Measurements from ENCODE around the gene ATP7B.

Gene ATP7B

DNA sequence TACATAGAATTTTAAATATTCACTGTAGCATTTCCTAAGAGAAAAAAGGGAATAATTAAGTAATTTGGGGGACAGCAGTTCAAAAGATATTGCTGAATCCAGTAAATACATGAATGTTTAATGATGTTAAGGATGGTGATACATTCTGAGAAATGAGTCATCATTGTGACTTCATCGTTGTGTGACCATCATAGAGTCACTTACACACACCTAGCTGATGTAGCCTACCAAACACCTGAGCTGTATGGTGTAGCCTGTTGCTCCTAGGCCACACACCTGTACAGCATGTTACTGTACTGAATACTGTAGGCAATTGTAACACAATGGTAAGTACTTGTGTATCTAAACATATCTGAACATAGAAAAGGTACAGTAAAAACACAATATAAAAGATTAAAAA is 34.8 kb downstream of the ATP7B start:
- TF ChIP-seq ZNF274 (IDR thresholded peaks at IDR 0.05; ENCODE audit: low read depth, low read length): no peak
- no peak overlapping the region for H3K4me3 ChIP-seq (ENCODE audit: low read length)

- TF ChIP-seq ZNF274 (IDR thresholded peaks at IDR 0.05; ENCODE audit: low read depth, low read length): no peak
- no peak overlapping the region for H3K4me3 ChIP-seq (ENCODE audit: low read length)
Measured at GRCh38 chr13:51974482-51974881, 36.8 kb downstream of the ATP7B start.

GRCh38 chr13:51971520-51972426 is 39.5 kb downstream of the ATP7B start:
- TF ChIP-seq ZNF274 (IDR thresholded peaks at IDR 0.05; ENCODE audit: low read depth, low read length): no peak
- H3K4me3 ChIP-seq (ENCODE audit: low read length): no peak overlapping the region

GRCh38 chr13:51970349-51970748 is 40.9 kb downstream of the ATP7B start:
- TF ChIP-seq ZNF274 (IDR thresholded peaks at IDR 0.05; ENCODE audit: low read depth, low read length): no peak
- H3K4me3 ChIP-seq (ENCODE audit: low read length): no peak overlapping the region

GRCh38 chr13:51967482-51968446 is 43.5 kb downstream of the ATP7B start:
- no peak overlapping the region for H3K4me3 ChIP-seq (ENCODE audit: low read length)
- TF ChIP-seq ZNF274 (IDR thresholded peaks at IDR 0.05; ENCODE audit: low read depth, low read length): no peak

GRCh38 chr13:51966186-51966585 is 45.1 kb downstream of the ATP7B start:
- TF ChIP-seq ZNF274 (IDR thresholded peaks at IDR 0.05; ENCODE audit: low read depth, low read length): no peak

GRCh38 chr13:51961493-51962403 is 49.5 kb downstream of the ATP7B start:
- no peak for TF ChIP-seq ZNF274 (IDR thresholded peaks at IDR 0.05; ENCODE audit: low read depth, low read length)
- no peak overlapping the region for H3K4me3 ChIP-seq (ENCODE audit: low read length)

More at GRCh38 chr13:51966186-51966585, 45.1 kb downstream of the ATP7B start:
- no peak overlapping the region for H3K4me3 ChIP-seq (ENCODE audit: low read length)

GRCh38 chr13:51960766-51961165 is 50.5 kb downstream of the ATP7B start:
- TF ChIP-seq ZNF274 (IDR thresholded peaks at IDR 0.05; ENCODE audit: low read depth, low read length): no peak
- H3K4me3 ChIP-seq (ENCODE audit: low read length): no peak overlapping the region

GRCh38 chr13:51959773-51960172 is 51.5 kb downstream of the ATP7B start:
- H3K4me3 ChIP-seq (ENCODE audit: low read length): no peak overlapping the region
- TF ChIP-seq ZNF274 (IDR thresholded peaks at IDR 0.05; ENCODE audit: low read depth, low read length): no peak

DNA sequence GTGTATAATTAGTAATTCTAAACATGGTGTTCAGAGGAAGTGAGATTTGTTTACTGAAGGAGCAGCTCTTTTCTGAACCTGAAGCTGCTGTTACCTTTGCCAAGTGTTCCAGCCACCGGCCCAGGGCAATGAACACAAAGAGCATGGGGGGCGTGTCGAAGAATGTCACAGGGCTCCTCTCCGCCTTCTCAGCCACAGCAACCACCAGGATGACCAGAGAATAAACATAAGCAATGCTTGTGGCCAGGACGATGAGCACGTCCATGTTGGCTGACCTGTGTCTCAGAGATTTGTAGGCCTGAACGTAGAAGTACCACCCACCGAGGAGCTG is 53.1 kb downstream of the ATP7B start:
- no peak overlapping the region for H3K4me3 ChIP-seq (ENCODE audit: low read length)
- no peak for TF ChIP-seq ZNF274 (IDR thresholded peaks at IDR 0.05; ENCODE audit: low read depth, low read length)

DNA sequence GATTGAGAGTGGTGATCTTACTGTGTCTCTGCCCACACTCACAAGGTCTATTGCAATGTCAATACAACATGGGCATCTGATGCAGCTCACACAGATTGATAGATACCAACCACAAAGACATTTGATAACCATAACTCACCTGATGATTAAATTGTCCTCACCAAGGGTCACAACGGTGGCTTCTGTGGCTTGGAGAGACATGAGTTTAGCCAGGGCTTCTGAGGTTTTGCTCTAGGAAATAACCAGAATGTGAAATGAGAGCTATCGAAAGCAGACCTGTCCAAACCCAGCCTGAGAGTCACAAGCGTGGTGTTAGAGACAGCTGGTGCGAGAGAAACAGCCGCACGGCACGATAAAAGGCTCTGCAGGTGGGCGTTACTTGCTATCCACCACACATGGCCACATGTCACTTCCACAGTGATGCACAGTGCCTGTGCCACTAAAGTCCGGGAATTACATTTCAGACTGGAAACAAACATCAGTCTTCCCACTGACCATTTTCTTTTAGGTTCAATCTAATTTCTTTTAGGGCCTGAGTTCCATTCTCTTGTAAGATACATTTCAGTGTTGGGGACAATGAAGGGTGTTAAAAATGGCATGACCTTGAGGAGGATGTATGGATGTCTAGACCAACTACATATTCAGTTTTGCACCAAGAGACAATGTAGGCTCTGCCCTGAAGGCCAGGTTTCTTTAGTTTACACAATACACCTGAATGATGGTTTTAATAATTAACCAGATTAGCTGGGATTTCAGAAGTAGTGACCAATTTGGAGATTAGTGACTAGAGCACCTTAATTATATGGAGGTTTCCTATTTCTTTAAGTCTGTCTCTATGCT is 53.7 kb downstream of the ATP7B start:
- no peak for TF ChIP-seq ZNF274 (IDR thresholded peaks at IDR 0.05; ENCODE audit: low read depth, low read length)
- H3K4me3 ChIP-seq (ENCODE audit: low read length): no peak overlapping the region

DNA sequence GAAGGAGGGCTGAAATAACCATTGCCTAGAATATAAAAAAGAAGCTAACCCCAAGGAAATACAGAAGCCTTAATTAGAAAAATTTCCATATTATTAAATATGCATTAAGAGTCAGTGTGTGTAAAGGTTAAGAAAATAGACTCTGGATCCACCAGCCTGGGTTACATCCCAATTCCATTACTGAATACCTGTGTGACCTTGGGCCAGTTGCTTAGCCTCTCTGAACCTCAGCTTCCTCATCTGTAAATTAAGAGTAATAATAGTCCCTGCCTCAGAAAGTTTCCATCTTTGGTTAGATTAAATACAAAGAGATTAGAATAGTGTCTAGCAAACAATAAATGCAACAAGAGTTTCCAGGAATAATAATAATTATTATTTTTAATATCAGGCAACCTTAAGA is 54.5 kb downstream of the ATP7B start:
- no peak overlapping the region for H3K4me3 ChIP-seq (ENCODE audit: low read length)
- TF ChIP-seq ZNF274 (IDR thresholded peaks at IDR 0.05; ENCODE audit: low read depth, low read length): no peak
